Measurements from ENCODE around the gene TTLL12. TPM values are rescaled to one million over a fixed set of nuclear protein-coding genes. Genes with fewer than 3 reads are reported as not detected.
A peak's percentile ranks its signal among the peaks of the same experiment; 100 is the strongest.

TTLL12 gene
- polyA plus RNA-seq: 10 to 100 TPM; 19.7 to 60.6 (median 27.8) TPM
- long read RNA-seq, donor 1, transcript TTLL12-201 (14 exons, 3,385 nt): major isoform, 12 of 49 reads
- long read RNA-seq, donor 1, partial matches to known transcripts: 34 of 49 reads
- long read RNA-seq, donor 1, other reads (novel, unspliced or antisense): 0 of 49 reads
- long read RNA-seq, donor 2: 0 reads
- long read RNA-seq, donor 3, partial matches to known transcripts: 0 of 2 reads
- long read RNA-seq, donor 3, other reads (novel, unspliced or antisense): 0 of 2 reads
- long read RNA-seq, donor 4: 0 reads
- long read RNA-seq, donor 5: 0 reads
- long read RNA-seq, donor 6, transcript TTLL12-201 (14 exons, 3,385 nt): major isoform, 7 of 7 reads
- long read RNA-seq, donor 6, partial matches to known transcripts: 0 of 7 reads
- long read RNA-seq, donor 6, other reads (novel, unspliced or antisense): 0 of 7 reads
- long read RNA-seq, donor 7, partial matches to known transcripts: 0 of 2 reads
- long read RNA-seq, donor 7, other reads (novel, unspliced or antisense): 0 of 2 reads
- long read RNA-seq, donor 8, partial matches to known transcripts: 0 of 1 reads
- long read RNA-seq, donor 8, other reads (novel, unspliced or antisense): 0 of 1 reads
- long read RNA-seq, donor 9, partial matches to known transcripts: 0 of 1 reads
- long read RNA-seq, donor 9, other reads (novel, unspliced or antisense): 0 of 1 reads
- long read RNA-seq, donor 10, partial matches to known transcripts: 0 of 4 reads
- long read RNA-seq, donor 10, other reads (novel, unspliced or antisense): 0 of 4 reads

- Histone ChIP-seq H3K4me3 (ENCODE audit: low read depth in 1 of 3, low read length in 3 of 3) (peak within 1 kb of the TSS; percentile 54 to 75 (median 59)), H3K9me3 (ENCODE audit: control insufficient read depth in 2 of 2, insufficient read depth in 1 of 2, low read depth in 1 of 2, low read length in 1 of 2) (peaks cover 0 to 4% of the 10 kb centered on the region in 2 donors), H3K4me1 (ENCODE audit: control insufficient read depth in 3 of 3, insufficient read depth in 2 of 3, low read depth in 1 of 3, low read length in 2 of 3) (peaks cover 0 to 21% (median 4%) of the 10 kb centered on the region in 3 donors), H3K27me3 (ENCODE audit: control insufficient read depth in 3 of 3, insufficient read depth in 3 of 3, low read length in 3 of 3) (peaks cover 0 to 3% (median 0%) of the 10 kb centered on the region in 3 donors), H3K27ac (ENCODE audit: low read depth in 1 of 3, low read length in 2 of 3) (peak within 1 kb of the TSS; percentile 89 to 94 (median 93)), H3K36me3 (ENCODE audit: control insufficient read depth in 3 of 3, insufficient read depth in 2 of 3, low read depth in 1 of 3, low read length in 3 of 3) (peaks cover 0 to 26% (median 0%) of the 10 kb centered on the region in 3 donors)
- no peak for FAIRE-seq
- WGBS, 3 donors: 1% methylated on average over 44 to 87 of the region's 87 CpGs
- DNase-seq: peak; percentile 45 to 89
Observed at GRCh38 chr22:43186272-43187170, at the start of gene TTLL12. TTLL12 (minus strand) TSS chr22:43187134; CDS start chr22:43187069, 65 bp downstream.

DNA sequence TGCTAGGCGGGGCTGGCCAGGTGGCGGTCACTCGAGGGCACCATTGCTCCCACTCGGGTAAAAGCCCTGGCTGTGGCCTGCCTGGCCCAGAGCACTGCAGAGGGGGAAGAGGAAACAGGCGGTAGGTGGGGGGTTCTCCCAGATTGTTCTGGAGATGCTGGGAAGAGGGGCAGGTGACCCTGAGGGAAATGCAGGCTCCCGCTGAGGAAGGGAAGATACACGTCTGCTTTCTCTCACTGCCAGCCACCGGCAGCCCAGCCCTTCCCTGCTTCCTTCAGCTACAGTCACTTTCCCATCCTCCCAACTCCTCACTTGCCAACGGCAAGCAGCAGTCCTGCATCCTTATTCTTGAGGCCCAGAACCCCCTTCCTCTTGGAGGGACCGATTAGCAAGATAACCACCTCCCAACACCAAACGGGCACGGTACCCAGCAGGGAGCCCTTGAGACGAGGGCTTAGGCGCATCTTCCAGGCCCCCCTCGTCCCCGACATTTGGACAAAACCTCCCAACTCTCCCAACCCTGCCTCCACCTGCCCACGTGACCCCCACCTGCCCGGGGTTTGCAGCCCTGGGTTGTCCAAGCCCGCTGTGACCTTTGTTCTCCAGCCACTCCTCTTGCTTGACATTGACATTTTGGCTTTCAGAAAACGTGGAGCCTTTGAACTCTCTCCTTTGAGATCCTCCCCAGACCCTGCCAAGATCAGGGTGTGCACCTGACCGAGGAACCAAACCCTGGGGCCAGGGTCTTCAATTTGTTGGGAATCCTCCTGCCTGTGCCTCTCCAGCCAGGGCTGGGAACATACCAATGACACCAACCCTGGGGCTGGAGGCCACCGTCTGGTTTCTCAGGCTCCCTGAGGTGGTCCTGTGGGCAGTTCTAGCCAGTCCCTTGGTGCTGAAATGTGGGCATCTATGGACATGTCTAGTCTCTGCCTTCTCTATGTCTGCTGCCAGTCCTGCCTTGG, 48.8 kb upstream of the TTLL12 start:
- WGBS, 3 donors: 42 to 70% (median 50%) methylated on average over 19 to 22 of the region's 22 CpGs
- H3K36me3 ChIP-seq (ENCODE audit: control insufficient read depth in 3 of 3, insufficient read depth in 2 of 3, low read depth in 1 of 3, low read length in 3 of 3): no peaks in the 10 kb centered on the region
- H3K27ac ChIP-seq (ENCODE audit: low read depth in 1 of 3, low read length in 2 of 3): no peak overlapping the region
- peaks cover 0 to 3% (median 0%) of the 10 kb centered on the region in 3 donors for H3K4me1 ChIP-seq (ENCODE audit: control insufficient read depth in 3 of 3, insufficient read depth in 2 of 3, low read depth in 1 of 3, low read length in 2 of 3)
- FAIRE-seq (no peak), DNase-seq (peak in 1 of 2 donors; percentile 4)
- no peaks in the 10 kb centered on the region for H3K9me3 ChIP-seq (ENCODE audit: control insufficient read depth in 2 of 2, insufficient read depth in 1 of 2, low read depth in 1 of 2, low read length in 1 of 2)
- no peaks in the 10 kb centered on the region for H3K27me3 ChIP-seq (ENCODE audit: control insufficient read depth in 3 of 3, insufficient read depth in 3 of 3, low read length in 3 of 3)
- H3K4me3 ChIP-seq (ENCODE audit: low read depth in 1 of 3, low read length in 3 of 3): no peak overlapping the region

DNA sequence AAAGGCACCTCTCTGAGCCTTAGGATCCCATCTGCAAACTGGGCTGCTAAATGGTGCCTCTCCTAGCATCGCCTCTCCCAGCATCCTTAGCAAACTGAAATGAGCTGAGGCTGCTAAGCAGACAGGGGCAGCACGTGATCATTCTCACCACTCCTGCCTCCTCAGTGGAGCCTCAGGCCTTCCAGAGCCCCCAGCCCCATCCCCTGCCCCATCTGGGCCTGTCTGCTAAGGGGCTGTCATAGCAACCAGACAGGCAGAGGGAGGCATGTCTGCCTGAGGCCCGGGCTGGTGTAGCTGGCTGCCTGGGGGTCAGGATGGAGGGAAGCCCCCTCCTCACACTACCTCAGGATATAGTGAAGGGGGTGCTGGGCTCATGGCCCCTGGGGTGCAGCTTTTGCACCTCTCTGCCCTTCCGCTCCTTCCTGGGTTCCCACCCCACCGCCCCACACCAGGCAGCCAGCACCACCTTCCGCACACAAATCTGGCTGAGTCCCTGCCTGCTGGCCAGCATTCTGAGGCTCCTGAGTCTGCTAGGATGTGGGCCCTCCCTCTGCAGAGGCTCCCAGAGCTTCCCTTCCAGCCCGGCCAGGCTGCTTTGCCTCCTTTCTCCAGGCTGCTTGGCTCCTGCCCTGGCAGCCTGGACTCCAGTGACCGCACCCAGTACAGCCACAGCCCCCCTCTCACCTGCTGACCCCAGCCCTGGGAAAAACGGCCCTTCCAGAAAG, 47.5 kb upstream of the TTLL12 start:
- Histone ChIP-seq H3K9me3 (ENCODE audit: control insufficient read depth in 2 of 2, insufficient read depth in 1 of 2, low read depth in 1 of 2, low read length in 1 of 2) (no peaks in the 10 kb centered on the region), H3K4me3 (ENCODE audit: low read depth in 1 of 3, low read length in 3 of 3) (no peak overlapping the region), H3K27me3 (ENCODE audit: control insufficient read depth in 3 of 3, insufficient read depth in 3 of 3, low read length in 3 of 3) (no peaks in the 10 kb centered on the region), H3K27ac (ENCODE audit: low read depth in 1 of 3, low read length in 2 of 3) (no peak overlapping the region), H3K4me1 (ENCODE audit: control insufficient read depth in 3 of 3, insufficient read depth in 2 of 3, low read depth in 1 of 3, low read length in 2 of 3) (peaks cover 0 to 3% (median 0%) of the 10 kb centered on the region in 3 donors), H3K36me3 (ENCODE audit: control insufficient read depth in 3 of 3, insufficient read depth in 2 of 3, low read depth in 1 of 3, low read length in 3 of 3) (no peaks in the 10 kb centered on the region)
- no peak for DNase-seq
- 71 to 75% (median 73%) methylated on average over 7 to 9 of the region's 9 CpGs for WGBS, 3 donors
- no peak for FAIRE-seq

DNA sequence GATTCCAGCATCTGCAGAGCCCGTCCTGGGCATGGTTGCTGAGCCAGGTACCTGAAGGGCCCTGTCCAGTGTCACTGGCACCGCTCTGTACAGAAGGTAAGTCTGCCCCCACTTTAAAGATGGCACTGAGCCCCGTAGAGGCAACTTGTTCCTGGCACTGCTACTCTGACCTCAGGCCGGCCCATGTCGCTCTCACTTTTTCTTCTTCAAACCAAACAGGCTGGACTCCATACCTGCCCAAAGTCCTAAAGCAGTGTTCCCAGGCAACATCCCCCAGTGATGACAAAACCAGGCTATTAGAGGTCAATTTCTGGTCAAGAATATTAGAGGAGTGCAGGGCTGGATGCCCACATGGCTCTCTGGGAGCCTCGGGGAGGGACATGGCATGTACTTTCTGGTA, 46.6 kb upstream of the TTLL12 start:
- H3K4me3 ChIP-seq (ENCODE audit: low read depth in 1 of 3, low read length in 3 of 3): no peak overlapping the region
- no peaks in the 10 kb centered on the region for H3K9me3 ChIP-seq (ENCODE audit: control insufficient read depth in 2 of 2, insufficient read depth in 1 of 2, low read depth in 1 of 2, low read length in 1 of 2)
- H3K27me3 ChIP-seq (ENCODE audit: control insufficient read depth in 3 of 3, insufficient read depth in 3 of 3, low read length in 3 of 3): no peaks in the 10 kb centered on the region
- no peaks in the 10 kb centered on the region for H3K36me3 ChIP-seq (ENCODE audit: control insufficient read depth in 3 of 3, insufficient read depth in 2 of 3, low read depth in 1 of 3, low read length in 3 of 3)
- peaks cover 0 to 3% (median 0%) of the 10 kb centered on the region in 3 donors for H3K4me1 ChIP-seq (ENCODE audit: control insufficient read depth in 3 of 3, insufficient read depth in 2 of 3, low read depth in 1 of 3, low read length in 2 of 3)
- H3K27ac ChIP-seq (ENCODE audit: low read depth in 1 of 3, low read length in 2 of 3): no peak overlapping the region
- FAIRE-seq: no peak
- no peak for DNase-seq
- 70 to 87% (median 75%) methylated on average over 6 of the region's 6 CpGs for WGBS, 3 donors

- DNase-seq (no peak), FAIRE-seq (no peak)
- Histone ChIP-seq H3K36me3 (ENCODE audit: control insufficient read depth in 3 of 3, insufficient read depth in 2 of 3, low read depth in 1 of 3, low read length in 3 of 3) (no peaks in the 10 kb centered on the region), H3K27ac (ENCODE audit: low read depth in 1 of 3, low read length in 2 of 3) (no peak overlapping the region), H3K9me3 (ENCODE audit: control insufficient read depth in 2 of 2, insufficient read depth in 1 of 2, low read depth in 1 of 2, low read length in 1 of 2) (no peaks in the 10 kb centered on the region), H3K4me1 (ENCODE audit: control insufficient read depth in 3 of 3, insufficient read depth in 2 of 3, low read depth in 1 of 3, low read length in 2 of 3) (peaks cover 0 to 3% (median 0%) of the 10 kb centered on the region in 3 donors), H3K4me3 (ENCODE audit: low read depth in 1 of 3, low read length in 3 of 3) (no peak overlapping the region), H3K27me3 (ENCODE audit: control insufficient read depth in 3 of 3, insufficient read depth in 3 of 3, low read length in 3 of 3) (no peaks in the 10 kb centered on the region)
- 59 to 86% (median 70%) methylated on average over 8 of the region's 8 CpGs for WGBS, 3 donors
Observed at GRCh38 chr22:43232445-43232844, 45.5 kb upstream of the TTLL12 start.

- FAIRE-seq (no peak), DNase-seq (no peak)
- no peak overlapping the region for H3K27ac ChIP-seq (ENCODE audit: low read depth in 1 of 3, low read length in 2 of 3)
- H3K9me3 ChIP-seq (ENCODE audit: control insufficient read depth in 2 of 2, insufficient read depth in 1 of 2, low read depth in 1 of 2, low read length in 1 of 2): no peaks in the 10 kb centered on the region
- no peaks in the 10 kb centered on the region for H3K27me3 ChIP-seq (ENCODE audit: control insufficient read depth in 3 of 3, insufficient read depth in 3 of 3, low read length in 3 of 3)
- WGBS, 3 donors: 70 to 71% (median 70%) methylated on average over 15 of the region's 15 CpGs
- H3K4me3 ChIP-seq (ENCODE audit: low read depth in 1 of 3, low read length in 3 of 3): no peak overlapping the region
- peaks cover 0 to 3% (median 0%) of the 10 kb centered on the region in 3 donors for H3K4me1 ChIP-seq (ENCODE audit: control insufficient read depth in 3 of 3, insufficient read depth in 2 of 3, low read depth in 1 of 3, low read length in 2 of 3)
- no peaks in the 10 kb centered on the region for H3K36me3 ChIP-seq (ENCODE audit: control insufficient read depth in 3 of 3, insufficient read depth in 2 of 3, low read depth in 1 of 3, low read length in 3 of 3)
Observed at GRCh38 chr22:43231724-43232034, 44.7 kb upstream of the TTLL12 start.

Data from small intestine (tissue), 16 donors.